ENCODE data around the gene EHMT1. TPM values are rescaled to one million over a fixed set of nuclear protein-coding genes. Genes with fewer than 3 reads are reported as not detected.
A peak's percentile ranks its signal among the peaks of the same experiment; 100 is the strongest.

Gene EHMT1
- total and polyA plus RNA-seq, 2 of the 8 experiments (the other 6 are each of a cell fraction or from before 2014, with no cell fraction given): 95.7 to 163 TPM

GRCh38 chr9:137733429-137733828 lies 114.6 kb downstream of the EHMT1 start:
- no peak overlapping the region for H3K18ac ChIP-seq (ENCODE audit: extremely low read depth, low read length)
- peaks cover 7 to 10% of the 10 kb centered on the region in 2 experiments for H4K20me1 ChIP-seq (replicated peaks in 1 of 2; ENCODE audit: control insufficient read depth in 1 of 2, insufficient read depth in 2 of 2, low read length in 2 of 2)
- H2BK120ac ChIP-seq (replicated peaks; ENCODE audit: low read depth, low read length): no peak overlapping the region
- no peak overlapping the region for H3K9ac ChIP-seq (replicated peaks in 1 of 4; ENCODE audit: extremely low read depth in 1 of 4, low read depth in 3 of 4, low read length in 3 of 4)
- H3K4me1 ChIP-seq (replicated peaks in 1 of 4; ENCODE audit: control insufficient read depth in 3 of 4, insufficient read depth in 4 of 4, low read length in 3 of 4): no peaks in the 10 kb centered on the region; a peak in 2 of 7 replicates
- no peak overlapping the region for H2AK5ac ChIP-seq (ENCODE audit: low read depth, low read length)
- H4K8ac ChIP-seq (ENCODE audit: extremely low read depth, insufficient read depth, low read length): no peak overlapping the region
- H2BK12ac ChIP-seq (ENCODE audit: low read depth, low read length): no peak overlapping the region
- peaks cover 8% of the 10 kb centered on the region; the same call in 1 of the 2 replicates for H3K79me1 ChIP-seq (ENCODE audit: low read depth, low read length)
- no peak overlapping the region for H2BK20ac ChIP-seq (ENCODE audit: low read length)
- no peaks in the 10 kb centered on the region for H3K9me3 ChIP-seq (ENCODE audit: insufficient read depth in 2 of 2, low read depth in 1 of 2, low read length in 1 of 2)
- H3K14ac ChIP-seq (ENCODE audit: insufficient read length): no peak overlapping the region
- H3K4me3 ChIP-seq (ENCODE audit: extremely low read depth in 1 of 4, insufficient read depth in 2 of 4, low read depth in 3 of 4, low read length in 4 of 4): no peak overlapping the region
- no peak overlapping the region for H3K56ac ChIP-seq (replicated peaks; ENCODE audit: insufficient read length, low read depth, low read length)
- no peak overlapping the region for H2BK5ac ChIP-seq (ENCODE audit: low read depth, low read length)
- no peak overlapping the region for H3K4me2 ChIP-seq (ENCODE audit: insufficient read depth in 1 of 2, low read depth in 2 of 2, low read length in 2 of 2)
- no peak for TF ChIP-seq TBP (IDR thresholded peaks at IDR 0.05; ENCODE audit: low read depth, low read length)
- TF ChIP-seq, protein P1, sequence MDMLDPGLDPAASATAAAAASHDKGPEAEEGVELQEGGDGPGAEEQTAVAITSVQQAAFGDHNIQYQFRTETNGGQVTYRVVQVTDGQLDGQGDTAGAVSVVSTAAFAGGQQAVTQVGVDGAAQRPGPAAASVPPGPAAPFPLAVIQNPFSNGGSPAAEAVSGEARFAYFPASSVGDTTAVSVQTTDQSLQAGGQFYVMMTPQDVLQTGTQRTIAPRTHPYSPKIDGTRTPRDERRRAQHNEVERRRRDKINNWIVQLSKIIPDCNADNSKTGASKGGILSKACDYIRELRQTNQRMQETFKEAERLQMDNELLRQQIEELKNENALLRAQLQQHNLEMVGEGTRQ (IDR thresholded peaks at IDR 0.05; ENCODE audit: low read length): no peak
- TF ChIP-seq, protein P2, sequence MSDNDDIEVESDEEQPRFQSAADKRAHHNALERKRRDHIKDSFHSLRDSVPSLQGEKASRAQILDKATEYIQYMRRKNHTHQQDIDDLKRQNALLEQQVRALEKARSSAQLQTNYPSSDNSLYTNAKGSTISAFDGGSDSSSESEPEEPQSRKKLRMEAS (IDR thresholded peaks at IDR 0.05): no peak
- TF ChIP-seq, protein P3, sequence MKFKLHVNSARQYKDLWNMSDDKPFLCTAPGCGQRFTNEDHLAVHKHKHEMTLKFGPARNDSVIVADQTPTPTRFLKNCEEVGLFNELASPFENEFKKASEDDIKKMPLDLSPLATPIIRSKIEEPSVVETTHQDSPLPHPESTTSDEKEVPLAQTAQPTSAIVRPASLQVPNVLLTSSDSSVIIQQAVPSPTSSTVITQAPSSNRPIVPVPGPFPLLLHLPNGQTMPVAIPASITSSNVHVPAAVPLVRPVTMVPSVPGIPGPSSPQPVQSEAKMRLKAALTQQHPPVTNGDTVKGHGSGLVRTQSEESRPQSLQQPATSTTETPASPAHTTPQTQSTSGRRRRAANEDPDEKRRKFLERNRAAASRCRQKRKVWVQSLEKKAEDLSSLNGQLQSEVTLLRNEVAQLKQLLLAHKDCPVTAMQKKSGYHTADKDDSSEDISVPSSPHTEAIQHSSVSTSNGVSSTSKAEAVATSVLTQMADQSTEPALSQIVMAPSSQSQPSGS (IDR thresholded peaks at IDR 0.05; ENCODE audit: low read length): no peak
- TF ChIP-seq BRCA1 (IDR thresholded peaks at IDR 0.05; ENCODE audit: low read depth, low read length): no peak
- no peak for TF ChIP-seq EGR1 (IDR thresholded peaks at IDR 0.05; ENCODE audit: borderline replicate concordance, low read depth, low read length)
- TF ChIP-seq RAD21 (IDR thresholded peaks at IDR 0.05 in 1 of 2, conservative IDR thresholded peaks at IDR 0.05 in 1 of 2; ENCODE audit: low read depth in 2 of 2, low read length in 2 of 2): no peak
- no peak overlapping the region for H2AFZ ChIP-seq (ENCODE audit: low read length)
- H3K79me2 ChIP-seq (ENCODE audit: control insufficient read depth in 1 of 2, insufficient read depth in 2 of 2, low read length in 2 of 2): peaks cover 0 to 37% of the 10 kb centered on the region in 2 experiments; a peak in 3 of 4 replicates
- POLR2A ChIA-PET (ENCODE audit: partially characterized antibody): no interaction called here
- H3K27me3 ChIP-seq (replicated peaks in 1 of 4; ENCODE audit: control insufficient read depth in 3 of 4, extremely low read depth in 1 of 4, insufficient read depth in 3 of 4, low read length in 3 of 4): no peaks in the 10 kb centered on the region
- H3K23ac ChIP-seq (ENCODE audit: insufficient read length): no peak overlapping the region
- H3K23me2 ChIP-seq (ENCODE audit: low read depth, low read length): no peaks in the 10 kb centered on the region
- H3K4ac ChIP-seq (replicated peaks; ENCODE audit: insufficient read length, low read depth, low read length): no peak overlapping the region
- WGBS, 2 experiments (ENCODE audit: extremely low coverage in 1 of 2, insufficient coverage in 1 of 2, insufficient read length in 1 of 2, insufficient replicate concordance in 2 of 2, low coverage in 1 of 2, low lambda C conversion rate in 2 of 2, missing lambda C conversion rate in 1 of 2): 90% methylated on average over 6 of the region's 6 CpGs; no CpG with 5 or more reads in 1 of the 2 experiments
- peaks cover 4 to 28% (median 10%) of the 10 kb centered on the region in 4 experiments; a peak in 6 of 8 replicates for H3K36me3 ChIP-seq (ENCODE audit: control insufficient read depth in 2 of 4, insufficient read depth in 4 of 4, low read length in 3 of 4)
- H3K27ac ChIP-seq (ENCODE audit: low read depth, low read length): peak overlapping the region; percentile 9; the same call in 1 of the 2 replicates
- CTCF ChIA-PET (ENCODE audit: partially characterized antibody): no interaction called here
- no peak overlapping the region for H4K5ac ChIP-seq (ENCODE audit: insufficient read length, low read depth, low read length)
- no peak overlapping the region for H2BK15ac ChIP-seq (ENCODE audit: low read length)
- no peak for DNase-seq (ENCODE audit: low read depth in 1 of 2, low spot score in 2 of 2)
- no peak overlapping the region for H4K91ac ChIP-seq (replicated peaks; ENCODE audit: insufficient read length, low read length)
- no peak for FAIRE-seq

Measured in H1 (cell line).